Natural killer cell (primary cell): Measurements from ENCODE around the gene SPDEF. TPM values are rescaled to one million over a fixed set of nuclear protein-coding genes. Genes with fewer than 3 reads are reported as not detected.
A peak's percentile ranks its signal among the peaks of the same experiment; 100 is the strongest.

Experiments used
- ATAC-seq, 3 donors: fragments of 150-1000 bp in 2 of 3; fragments of 200-7000 bp in 1 of 3; cut with Tn5 transposase; 1 replicate in 1 of 3; 2 replicates in 2 of 3; pipeline ENCODE4 v1.10.0; 2021; ENCODE audit warnings: mild to moderate bottlenecking in 2 of 3, moderate library complexity in 2 of 3
- DNase-seq, 2 donors: peaks; one replicate each; pipeline versions ENCODE4 v3.0.0 to v3.0.0-alpha.2; 2013 to 2021; ENCODE audit warnings: mixed read lengths in 1 of 2
- H3K27ac ChIP-seq: one replicate; pipeline ENCODE4 v1.5.1; 2013; ENCODE audit warnings: mild to moderate bottlenecking, low read length
- H3K27me3 ChIP-seq: one replicate; pipeline ENCODE4 v1.6.1; 2013; ENCODE audit warnings: low read length; ENCODE audit not compliant: control insufficient read depth, insufficient read depth
- H3K36me3 ChIP-seq: one replicate; pipeline ENCODE4 v1.6.1; 2013; ENCODE audit warnings: low read length; ENCODE audit not compliant: control insufficient read depth, insufficient read depth
- H3K4me1 ChIP-seq: one replicate; pipeline ENCODE4 v1.6.1; 2013; ENCODE audit warnings: low read length; ENCODE audit not compliant: control insufficient read depth, insufficient read depth
- H3K4me3 ChIP-seq: one replicate; pipeline ENCODE4 v1.5.1; 2013; ENCODE audit warnings: low read length
- H3K9me3 ChIP-seq: one replicate; pipeline ENCODE4 v1.6.1; 2013; ENCODE audit warnings: low read length; ENCODE audit not compliant: control insufficient read depth, insufficient read depth
- H3K27ac Mint-ChIP-seq, 2 donors: one replicate each; pipeline ENCODE4 v1.8.0; 2022; ENCODE audit warnings: mild to moderate bottlenecking in 2 of 2, mixed read lengths in 2 of 2, moderate library complexity in 1 of 2
- H3K27me3 Mint-ChIP-seq, 2 donors: one replicate each; pipeline ENCODE4 v1.8.0; 2022; ENCODE audit warnings: low read depth in 2 of 2, mixed read lengths in 2 of 2
- H3K36me3 Mint-ChIP-seq: one replicate; pipeline ENCODE4 v1.8.0; 2022; ENCODE audit warnings: mixed read lengths
- H3K4me1 Mint-ChIP-seq, 2 donors: one replicate each; pipeline ENCODE4 v1.8.0; 2022; ENCODE audit warnings: mixed read lengths in 2 of 2
- H3K4me3 Mint-ChIP-seq: one replicate; pipeline ENCODE4 v1.8.0; 2022; ENCODE audit warnings: mild to moderate bottlenecking, moderate library complexity, mixed read lengths
- H3K9me3 Mint-ChIP-seq, 2 donors: one replicate each; pipeline ENCODE4 v1.8.0; 2022; ENCODE audit warnings: mixed read lengths in 2 of 2
- WGBS: methylation state at CpG from one replicate; pipeline ENCODE4 v1.1.7; 2013; ENCODE audit warnings: missing lambda C conversion rate; ENCODE audit not compliant: insufficient coverage; 5-methylcytosine and 5-hydroxymethylcytosine counted together
- intact Hi-C: fragments of 100-400 bp; cut with micrococcal nuclease; formaldehyde crosslinking; loops from one replicate; pipeline ENCODE4 v1.14.2; 2022
- total RNA-seq, 4 donors: library from RNA; stranded (reverse); fragments of 120-200 nt in 1 of 4; gene quantifications; one replicate each; pipeline versions ENCODE4 v1.2.3 to v1.2.4, GENCODE V29; 2013 to 2022
- TF ChIP-seq, protein P1 (sequence below): fragments of 200-600 bp; IDR thresholded peaks from one replicate; pipeline ENCODE4 v1.8.0; 2022; ENCODE audit warnings: antibody characterized with exemption

Gene SPDEF
- total RNA-seq, 3 donors from 2014 or later (not counting 1 experiment from before 2014, with no cell fraction given), result 0.25 to 0.68 (median 0.45) TPM

GRCh38 chr6:34524499-34524898 is 31.6 kb downstream of the SPDEF start:
- H3K4me3 Mint-ChIP-seq, result no peak overlapping the region
- Histone ChIP-seq H3K27me3 (no peaks in the 10 kb centered on the region), H3K9me3 (no peaks in the 10 kb centered on the region), H3K27ac (no peak overlapping the region), H3K4me3 (no peak overlapping the region), H3K36me3 (no peaks in the 10 kb centered on the region), H3K4me1 (peaks cover 57% of the 10 kb centered on the region)
- ATAC-seq, result no peak
- TF ChIP-seq, protein P1, sequence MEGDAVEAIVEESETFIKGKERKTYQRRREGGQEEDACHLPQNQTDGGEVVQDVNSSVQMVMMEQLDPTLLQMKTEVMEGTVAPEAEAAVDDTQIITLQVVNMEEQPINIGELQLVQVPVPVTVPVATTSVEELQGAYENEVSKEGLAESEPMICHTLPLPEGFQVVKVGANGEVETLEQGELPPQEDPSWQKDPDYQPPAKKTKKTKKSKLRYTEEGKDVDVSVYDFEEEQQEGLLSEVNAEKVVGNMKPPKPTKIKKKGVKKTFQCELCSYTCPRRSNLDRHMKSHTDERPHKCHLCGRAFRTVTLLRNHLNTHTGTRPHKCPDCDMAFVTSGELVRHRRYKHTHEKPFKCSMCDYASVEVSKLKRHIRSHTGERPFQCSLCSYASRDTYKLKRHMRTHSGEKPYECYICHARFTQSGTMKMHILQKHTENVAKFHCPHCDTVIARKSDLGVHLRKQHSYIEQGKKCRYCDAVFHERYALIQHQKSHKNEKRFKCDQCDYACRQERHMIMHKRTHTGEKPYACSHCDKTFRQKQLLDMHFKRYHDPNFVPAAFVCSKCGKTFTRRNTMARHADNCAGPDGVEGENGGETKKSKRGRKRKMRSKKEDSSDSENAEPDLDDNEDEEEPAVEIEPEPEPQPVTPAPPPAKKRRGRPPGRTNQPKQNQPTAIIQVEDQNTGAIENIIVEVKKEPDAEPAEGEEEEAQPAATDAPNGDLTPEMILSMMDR, result no peak
- intact Hi-C loops, result no loop called here
- no peaks in the 10 kb centered on the region for H3K27me3 Mint-ChIP-seq
- H3K27ac Mint-ChIP-seq, result peak overlapping the region in 1 of 2 donors; percentile 58
- no peaks in the 10 kb centered on the region for H3K9me3 Mint-ChIP-seq
- peaks cover 20 to 23% of the 10 kb centered on the region in 2 donors for H3K4me1 Mint-ChIP-seq
- WGBS, result 100% methylated on average over 3 of the region's 5 CpGs
- H3K36me3 Mint-ChIP-seq, result no peaks in the 10 kb centered on the region
- no peak for DNase-seq

- ATAC-seq (no peak), DNase-seq (no peak)
- Histone ChIP-seq H3K9me3 (no peaks in the 10 kb centered on the region), H3K4me1 (peaks cover 65% of the 10 kb centered on the region), H3K4me3 (no peak overlapping the region), H3K27me3 (no peaks in the 10 kb centered on the region), H3K27ac (peak overlapping the region; percentile 33), H3K36me3 (no peaks in the 10 kb centered on the region)
- Mint-ChIP-seq H3K27me3 (no peaks in the 10 kb centered on the region), H3K4me1 (peaks cover 20 to 23% of the 10 kb centered on the region in 2 donors), H3K36me3 (no peaks in the 10 kb centered on the region), H3K9me3 (no peaks in the 10 kb centered on the region), H3K27ac (peak overlapping the region; percentile 45 to 58), H3K4me3 (peak overlapping the region; percentile 6)
- intact Hi-C loops, result no loop called here
- TF ChIP-seq, protein P1, result no peak
- 76% methylated on average over 8 of the region's 8 CpGs for WGBS
Measured at GRCh38 chr6:34523441-34524206, 32.5 kb downstream of the SPDEF start.

DNA sequence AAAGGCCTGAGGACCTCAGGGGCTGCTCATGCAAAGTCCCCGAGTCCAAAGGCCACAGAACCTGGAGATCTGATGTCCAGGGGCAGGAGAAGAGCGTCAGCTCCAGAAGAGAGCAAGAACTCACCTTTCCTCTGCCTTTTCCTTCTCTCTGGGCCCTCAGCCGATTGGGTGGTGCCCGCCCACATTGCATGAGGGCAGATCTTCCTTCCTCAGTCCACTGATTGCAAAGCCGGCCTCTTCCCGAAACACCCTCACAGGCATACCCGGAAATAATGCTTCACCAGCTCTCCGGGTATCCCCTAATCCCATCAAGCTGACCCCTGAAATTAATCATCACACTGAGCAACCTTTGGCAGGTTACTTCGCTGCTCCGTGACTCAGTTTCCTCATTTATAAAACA is 33.4 kb downstream of the SPDEF start:
- TF ChIP-seq, protein P1, result no peak
- intact Hi-C loops, result no loop called here
- peaks cover 18 to 21% of the 10 kb centered on the region in 2 donors for H3K4me1 Mint-ChIP-seq
- Histone ChIP-seq H3K4me3 (no peak overlapping the region), H3K27ac (peak overlapping the region; percentile 33), H3K9me3 (no peaks in the 10 kb centered on the region), H3K27me3 (no peaks in the 10 kb centered on the region), H3K4me1 (peaks cover 70% of the 10 kb centered on the region), H3K36me3 (no peaks in the 10 kb centered on the region)
- no peaks in the 10 kb centered on the region for H3K9me3 Mint-ChIP-seq
- H3K36me3 Mint-ChIP-seq, result no peaks in the 10 kb centered on the region
- DNase-seq, result no peak
- H3K27ac Mint-ChIP-seq, result peak overlapping the region in 1 of 2 donors; percentile 58
- no peak for ATAC-seq
- WGBS, result 89% methylated on average over 10 of the region's 10 CpGs
- H3K4me3 Mint-ChIP-seq, result no peak overlapping the region
- no peaks in the 10 kb centered on the region for H3K27me3 Mint-ChIP-seq
